DOHH2 (cell line): ENCODE results near the gene SPOUT1.

Experiments
- H3F3A ChIP-seq: fragments of 200-600 bp; sonication (generic), shearing (Covaris generic); 2 replicates; pipeline ENCODE4 v1.6.0; 2016; ENCODE audit warnings: antibody characterized with exemption, mild to moderate bottlenecking; ENCODE audit not compliant: control insufficient read depth, insufficient read depth
- H3K27ac ChIP-seq: fragments of 200-600 bp; sonication (generic); 2 replicates; pipeline ENCODE4 v1.5.1; 2014; ENCODE audit warnings: low read depth, mild to moderate bottlenecking, low read length, moderate library complexity
- H3K27me3 ChIP-seq: fragments of 200-600 bp; sonication (generic); 2 replicates; pipeline ENCODE4 v1.6.1; 2014; ENCODE audit warnings: mild to moderate bottlenecking, low read length, mixed read lengths; ENCODE audit not compliant: control insufficient read depth
- H3K36me3 ChIP-seq: fragments of 200-600 bp; sonication (generic); 2 replicates; pipeline ENCODE4 v1.6.1; 2014; ENCODE audit warnings: mild to moderate bottlenecking, low read length, moderate library complexity, mixed read lengths; ENCODE audit not compliant: control insufficient read depth
- H3K4me1 ChIP-seq: fragments of 200-600 bp; sonication (generic); 2 replicates; pipeline ENCODE4 v1.6.1; 2014; ENCODE audit warnings: mild to moderate bottlenecking, low read length, mixed read lengths; ENCODE audit not compliant: control insufficient read depth
- H3K4me2 ChIP-seq: fragments of 200-600 bp; sonication (generic); 2 replicates; pipeline ENCODE4 v1.6.0; 2014; ENCODE audit warnings: mild to moderate bottlenecking, low read length, moderate library complexity
- H3K4me3 ChIP-seq: fragments of 200-600 bp; sonication (generic); 2 replicates; pipeline ENCODE4 v1.5.1; 2014; ENCODE audit warnings: mild to moderate bottlenecking, low read length, mixed read lengths
- H3K79me2 ChIP-seq: fragments of 200-600 bp; sonication (generic); 2 replicates; pipeline ENCODE4 v1.6.1; 2014; ENCODE audit warnings: mild to moderate bottlenecking, low read length, mixed read lengths; ENCODE audit not compliant: control insufficient read depth
- H3K9me2 ChIP-seq: fragments of 200-600 bp; sonication (generic); replicated peaks from 2 replicates; pipeline ENCODE4 v1.6.1; 2014; ENCODE audit warnings: mild to moderate bottlenecking, low read length, mixed read lengths; ENCODE audit not compliant: control insufficient read depth
- H3K9me3 ChIP-seq: fragments of 200-600 bp; sonication (generic); 2 replicates; pipeline ENCODE4 v1.6.1; 2014; ENCODE audit warnings: antibody characterized with exemption, low read length, mixed read lengths; ENCODE audit not compliant: control insufficient read depth, insufficient read depth
- H4K20me1 ChIP-seq: fragments of 200-600 bp; sonication (generic); 2 replicates; pipeline ENCODE4 v1.6.0; 2014; ENCODE audit warnings: low read depth, mild to moderate bottlenecking, antibody characterized with exemption, low read length, moderate library complexity; ENCODE audit not compliant: control insufficient read depth, insufficient read depth
- EZH2phosphoT487 ChIP-seq: fragments of 200-600 bp; sonication (generic); IDR thresholded peaks from 2 replicates; pipeline ENCODE4 v1.6.1; 2017; ENCODE audit warnings: borderline replicate concordance, mild to moderate bottlenecking, antibody characterized with exemption, low read length, moderate library complexity, mixed read lengths
- TF ChIP-seq, protein P1 (sequence below): fragments of 200-600 bp; sonication (generic); IDR thresholded peaks from one replicate; pipeline ENCODE4 v1.5.1; 2014; ENCODE audit warnings: antibody characterized with exemption, mild to moderate bottlenecking, low read depth, low read length; ENCODE audit not compliant: poor library complexity, severe bottlenecking

Gene SPOUT1

DNA sequence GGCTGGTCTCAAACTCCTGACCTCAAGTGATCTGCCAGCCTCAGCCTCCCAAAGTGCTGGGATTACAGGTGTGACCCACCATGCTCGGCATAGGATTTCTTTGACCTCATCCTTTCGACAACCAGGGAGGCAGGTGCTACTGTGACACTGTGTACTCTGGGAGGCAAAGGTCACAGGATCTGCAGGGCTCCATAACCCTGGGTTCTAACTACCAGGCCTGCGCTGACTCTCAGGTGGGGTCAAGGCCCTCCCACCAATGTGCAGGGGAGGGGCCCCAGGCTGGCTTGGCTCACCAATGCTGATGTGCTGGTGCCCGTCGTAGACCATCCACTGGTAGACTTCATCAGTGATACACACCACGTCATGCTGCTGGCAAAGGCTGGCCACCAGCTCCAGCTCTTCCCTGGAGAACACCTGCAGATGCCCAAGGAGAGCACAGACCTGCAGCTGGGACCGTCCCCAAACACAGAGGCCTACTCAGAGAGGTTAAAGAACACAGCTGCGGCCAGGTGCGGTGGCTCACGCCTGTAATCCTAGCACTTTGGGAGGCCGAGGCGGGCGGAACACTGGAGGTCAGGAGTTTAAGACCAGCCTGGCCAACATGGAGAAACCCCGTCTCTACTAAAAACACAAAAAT lies 7.0 kb upstream of the SPOUT1 start:
- H3K27ac ChIP-seq = no peak overlapping the region
- TF ChIP-seq, protein P1, sequence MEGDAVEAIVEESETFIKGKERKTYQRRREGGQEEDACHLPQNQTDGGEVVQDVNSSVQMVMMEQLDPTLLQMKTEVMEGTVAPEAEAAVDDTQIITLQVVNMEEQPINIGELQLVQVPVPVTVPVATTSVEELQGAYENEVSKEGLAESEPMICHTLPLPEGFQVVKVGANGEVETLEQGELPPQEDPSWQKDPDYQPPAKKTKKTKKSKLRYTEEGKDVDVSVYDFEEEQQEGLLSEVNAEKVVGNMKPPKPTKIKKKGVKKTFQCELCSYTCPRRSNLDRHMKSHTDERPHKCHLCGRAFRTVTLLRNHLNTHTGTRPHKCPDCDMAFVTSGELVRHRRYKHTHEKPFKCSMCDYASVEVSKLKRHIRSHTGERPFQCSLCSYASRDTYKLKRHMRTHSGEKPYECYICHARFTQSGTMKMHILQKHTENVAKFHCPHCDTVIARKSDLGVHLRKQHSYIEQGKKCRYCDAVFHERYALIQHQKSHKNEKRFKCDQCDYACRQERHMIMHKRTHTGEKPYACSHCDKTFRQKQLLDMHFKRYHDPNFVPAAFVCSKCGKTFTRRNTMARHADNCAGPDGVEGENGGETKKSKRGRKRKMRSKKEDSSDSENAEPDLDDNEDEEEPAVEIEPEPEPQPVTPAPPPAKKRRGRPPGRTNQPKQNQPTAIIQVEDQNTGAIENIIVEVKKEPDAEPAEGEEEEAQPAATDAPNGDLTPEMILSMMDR = no peak
- TF ChIP-seq EZH2phosphoT487 = no peak
- H3K9me2 ChIP-seq = no peaks in the 10 kb centered on the region
- no peaks in the 10 kb centered on the region for H4K20me1 ChIP-seq
- H3F3A ChIP-seq = no peaks in the 10 kb centered on the region
- no peak overlapping the region for H3K4me2 ChIP-seq
- no peaks in the 10 kb centered on the region for H3K79me2 ChIP-seq
- H3K27me3 ChIP-seq = no peaks in the 10 kb centered on the region
- H3K36me3 ChIP-seq = peaks cover 19% of the 10 kb centered on the region; the same call in 1 of the 2 replicates
- no peaks in the 10 kb centered on the region for H3K4me1 ChIP-seq
- H3K4me3 ChIP-seq = no peak overlapping the region
- no peaks in the 10 kb centered on the region for H3K9me3 ChIP-seq

DNA sequence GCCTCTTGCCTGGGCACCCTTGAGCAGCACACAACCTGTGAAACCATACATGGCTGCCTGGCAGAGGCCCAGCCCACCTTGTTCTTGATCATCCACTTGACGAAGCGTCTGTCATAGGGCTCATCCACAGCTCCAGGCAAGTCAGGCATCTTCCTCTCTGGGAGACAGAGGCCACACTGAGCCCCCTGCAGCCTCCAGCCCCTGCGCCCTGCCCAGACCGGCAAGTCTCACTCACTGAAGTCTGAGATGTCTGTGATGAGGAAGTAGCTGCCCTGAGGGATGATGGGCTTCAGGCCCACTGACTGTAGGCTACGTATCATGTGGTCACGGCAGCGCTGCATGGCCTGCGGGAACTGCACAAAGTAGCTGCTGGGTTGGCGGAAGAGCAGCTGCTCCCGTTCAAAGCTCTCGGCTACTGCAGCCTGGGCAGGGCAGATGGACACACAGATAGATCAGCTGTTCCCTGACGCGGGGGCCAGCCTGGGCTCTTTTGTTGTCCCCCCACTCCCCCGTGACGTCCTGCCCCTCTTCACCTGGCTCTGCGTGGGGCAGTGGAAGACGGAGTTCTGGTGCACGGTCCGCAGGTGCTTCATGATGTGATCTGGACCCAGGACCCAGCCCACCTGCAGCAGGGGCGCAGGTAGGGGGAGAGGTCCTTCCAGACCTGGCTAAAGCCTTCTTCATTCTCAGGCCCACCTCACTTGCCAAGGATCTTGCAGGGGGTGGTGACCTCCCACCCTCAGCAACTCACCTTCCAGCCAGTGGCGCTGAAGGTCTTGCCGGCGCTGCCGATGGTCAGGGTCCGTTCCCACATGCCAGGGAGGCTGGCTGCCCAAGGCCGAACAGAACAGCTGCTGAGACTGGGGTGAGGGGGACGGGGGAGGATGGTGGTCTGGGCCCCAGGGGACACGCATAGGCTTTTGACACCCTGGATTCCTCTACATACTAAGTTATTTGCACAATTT lies 5.9 kb upstream of the SPOUT1 start:
- no peaks in the 10 kb centered on the region for H3K79me2 ChIP-seq
- no peak overlapping the region for H3K4me2 ChIP-seq
- H3K27ac ChIP-seq = no peak overlapping the region
- no peaks in the 10 kb centered on the region for H3K9me3 ChIP-seq
- no peaks in the 10 kb centered on the region for H3F3A ChIP-seq
- no peaks in the 10 kb centered on the region for H3K27me3 ChIP-seq
- no peaks in the 10 kb centered on the region for H4K20me1 ChIP-seq
- H3K36me3 ChIP-seq = peaks cover 19% of the 10 kb centered on the region; the same call in 1 of the 2 replicates
- no peaks in the 10 kb centered on the region for H3K4me1 ChIP-seq
- no peak overlapping the region for H3K4me3 ChIP-seq
- H3K9me2 ChIP-seq = no peaks in the 10 kb centered on the region
- TF ChIP-seq EZH2phosphoT487 = no peak
- TF ChIP-seq, protein P1 = no peak

DNA sequence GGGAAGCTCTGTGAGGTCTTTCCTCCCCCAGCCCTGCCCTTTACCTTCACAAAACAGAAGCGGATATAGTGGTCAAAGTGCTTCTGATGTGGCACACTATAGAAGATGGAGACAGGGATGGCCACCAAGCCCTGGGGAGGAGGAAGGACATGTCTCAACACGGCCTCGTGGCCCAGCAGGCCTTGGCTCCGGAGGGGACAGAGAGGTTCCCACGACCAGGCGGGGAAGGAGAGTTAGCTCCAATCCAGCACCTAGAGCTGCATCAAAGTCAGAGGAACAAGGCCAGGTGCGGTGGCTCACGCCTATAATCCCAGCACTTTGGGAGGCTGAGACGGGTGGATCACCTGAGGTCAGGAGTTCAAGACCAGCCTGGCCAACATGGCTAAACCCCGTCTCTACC lies 4.1 kb upstream of the SPOUT1 start:
- no peak overlapping the region for H3K4me2 ChIP-seq
- H3K36me3 ChIP-seq = peaks cover 19% of the 10 kb centered on the region; the same call in 1 of the 2 replicates
- no peaks in the 10 kb centered on the region for H3K9me2 ChIP-seq
- TF ChIP-seq EZH2phosphoT487 = no peak
- TF ChIP-seq, protein P1 = no peak
- peaks cover 7% of the 10 kb centered on the region for H3K79me2 ChIP-seq
- no peaks in the 10 kb centered on the region for H3K27me3 ChIP-seq
- peaks cover 6% of the 10 kb centered on the region for H3K4me1 ChIP-seq
- H4K20me1 ChIP-seq = no peaks in the 10 kb centered on the region
- no peaks in the 10 kb centered on the region for H3F3A ChIP-seq
- H3K27ac ChIP-seq = no peak overlapping the region
- H3K4me3 ChIP-seq = no peak overlapping the region
- H3K9me3 ChIP-seq = no peaks in the 10 kb centered on the region
